Breast epithelium (tissue), 3 donors: ENCODE data around the gene PTPRG.

Source experiments
- POLR2AphosphoS5 ChIP-seq, 3 donors: sonication (generic); formaldehyde crosslinking; IDR thresholded peaks; one replicate each; pipeline ENCODE4 v1.6.1; 2017; ENCODE audit warnings: antibody characterized with exemption in 3 of 3
- TF ChIP-seq, protein P1 (sequence below), 3 donors: fragments of 450-650 bp; IDR thresholded peaks; one replicate each; pipeline ENCODE4 v1.5.1; 2016 to 2017; ENCODE audit warnings: antibody characterized with exemption in 3 of 3, mild to moderate bottlenecking in 3 of 3, moderate library complexity in 3 of 3

DNA sequence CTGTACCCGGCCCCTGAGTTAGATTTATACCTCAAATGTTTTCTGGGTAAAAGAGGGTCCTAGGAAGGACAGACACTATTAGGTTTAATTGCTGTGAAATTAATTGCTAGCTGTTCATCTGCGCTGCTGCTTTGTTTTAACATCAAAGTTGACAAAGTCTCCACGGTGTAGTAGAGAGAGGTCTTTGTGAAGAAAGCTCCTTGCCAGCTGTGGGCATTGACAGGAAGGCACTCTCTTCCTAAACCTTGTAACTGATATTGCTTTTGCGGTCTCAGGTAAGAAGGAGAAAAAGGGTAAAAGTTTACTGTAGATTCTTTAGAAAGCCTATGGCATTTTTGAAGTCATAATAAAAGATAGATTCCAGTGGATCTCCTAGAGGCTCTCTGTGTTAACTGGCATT is 68.1 kb downstream of the PTPRG start:
- TF ChIP-seq, protein P1, sequence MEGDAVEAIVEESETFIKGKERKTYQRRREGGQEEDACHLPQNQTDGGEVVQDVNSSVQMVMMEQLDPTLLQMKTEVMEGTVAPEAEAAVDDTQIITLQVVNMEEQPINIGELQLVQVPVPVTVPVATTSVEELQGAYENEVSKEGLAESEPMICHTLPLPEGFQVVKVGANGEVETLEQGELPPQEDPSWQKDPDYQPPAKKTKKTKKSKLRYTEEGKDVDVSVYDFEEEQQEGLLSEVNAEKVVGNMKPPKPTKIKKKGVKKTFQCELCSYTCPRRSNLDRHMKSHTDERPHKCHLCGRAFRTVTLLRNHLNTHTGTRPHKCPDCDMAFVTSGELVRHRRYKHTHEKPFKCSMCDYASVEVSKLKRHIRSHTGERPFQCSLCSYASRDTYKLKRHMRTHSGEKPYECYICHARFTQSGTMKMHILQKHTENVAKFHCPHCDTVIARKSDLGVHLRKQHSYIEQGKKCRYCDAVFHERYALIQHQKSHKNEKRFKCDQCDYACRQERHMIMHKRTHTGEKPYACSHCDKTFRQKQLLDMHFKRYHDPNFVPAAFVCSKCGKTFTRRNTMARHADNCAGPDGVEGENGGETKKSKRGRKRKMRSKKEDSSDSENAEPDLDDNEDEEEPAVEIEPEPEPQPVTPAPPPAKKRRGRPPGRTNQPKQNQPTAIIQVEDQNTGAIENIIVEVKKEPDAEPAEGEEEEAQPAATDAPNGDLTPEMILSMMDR (IDR thresholded peaks at IDR 0.05), result no peak
- no peak for TF ChIP-seq POLR2AphosphoS5 (IDR thresholded peaks at IDR 0.05)
